A673 (cell line): ENCODE measurements around the gene MS4A13. TPM values are rescaled to one million over a fixed set of nuclear protein-coding genes. Genes with fewer than 3 reads are reported as not detected.

ENCODE experiments used
- BruUV-seq: library from RNA; stranded (reverse); fragments of 400-500 nt; replicated peaks from 2 replicates; lab custom pipeline; 2021; lab: Mats Ljungman, UMichigan
- CTCF ChIA-PET: fragments of 300-600 bp; sonication (Branson Sonifier 250); formaldehyde crosslinking; loops from one replicate; lab custom pipeline; 2022; ENCODE audit warnings: antibody characterized with exemption; lab: Charles Lee
- POLR2A ChIA-PET: fragments of 300-600 bp; sonication (Branson Sonifier 250); formaldehyde crosslinking; loops from one replicate; lab custom pipeline; 2022; ENCODE audit warnings: antibody characterized with exemption; ENCODE audit not compliant: low non-redundant PET; lab: Charles Lee
- DNase-seq: peaks from one replicate; pipeline ENCODE4 v3.0.0-alpha.2; 2015; ENCODE audit warnings: low spot score
- H3K27ac ChIP-seq: fragments of 200-600 bp; sonication (generic); 2 replicates; pipeline ENCODE4 v1.5.1; 2016; ENCODE audit warnings: mixed run types, low read depth, mild to moderate bottlenecking, mixed read lengths, antibody characterized with exemption, low read length; ENCODE audit not compliant: poor library complexity, severe bottlenecking
- H3K27me3 ChIP-seq: fragments of 200-600 bp; sonication (generic); replicated peaks from 2 replicates; pipeline ENCODE4 v1.6.1; 2017; ENCODE audit warnings: mixed run types, low read depth, mild to moderate bottlenecking, mixed read lengths, antibody characterized with exemption, low read length; ENCODE audit not compliant: insufficient read depth, poor library complexity
- H3K36me3 ChIP-seq: fragments of 200-600 bp; sonication (generic); 2 replicates; pipeline ENCODE4 v1.6.1; 2016; ENCODE audit warnings: mixed run types, mild to moderate bottlenecking, mixed read lengths, antibody characterized with exemption, low read length; ENCODE audit not compliant: insufficient read depth, poor library complexity, severe bottlenecking
- H3K4me1 ChIP-seq: fragments of 200-600 bp; sonication (generic); 2 replicates; pipeline ENCODE4 v1.6.1; 2017; ENCODE audit warnings: mixed run types, mild to moderate bottlenecking, mixed read lengths, antibody characterized with exemption, low read length; ENCODE audit not compliant: insufficient read depth, poor library complexity, severe bottlenecking
- H3K4me3 ChIP-seq: fragments of 200-600 bp; sonication (generic); 2 replicates; pipeline ENCODE4 v1.5.1; 2016; ENCODE audit warnings: low read depth, mixed run types, mild to moderate bottlenecking, mixed read lengths, low read length; ENCODE audit not compliant: poor library complexity, severe bottlenecking
- H3K9me3 ChIP-seq: fragments of 200-600 bp; sonication (generic); 2 replicates; pipeline ENCODE4 v1.6.1; 2016; ENCODE audit warnings: mixed run types, low read depth, mild to moderate bottlenecking, mixed read lengths, antibody characterized with exemption, low read length; ENCODE audit not compliant: poor library complexity, severe bottlenecking
- EZH2 ChIP-seq: fragments of 200-600 bp; sonication (generic); IDR thresholded peaks from 2 replicates; pipeline ENCODE4 v1.6.1; 2017; ENCODE audit warnings: borderline replicate concordance, low read depth, mild to moderate bottlenecking, mixed read lengths, antibody characterized with exemption, low read length; ENCODE audit not compliant: poor library complexity, severe bottlenecking
- intact Hi-C: fragments of 100-400 bp; cut with micrococcal nuclease; formaldehyde crosslinking; loops from one replicate; pipeline ENCODE4 v1.10.0; 2022; ENCODE audit not compliant: unreplicated experiment
- total RNA-seq: library from RNA; stranded (reverse); gene quantifications from 2 replicates; pipeline ENCODE4 v1.2.3, GENCODE V29; 2021
- TF ChIP-seq, protein P1 (sequence below): fragments of 300-800, 200-600 bp; sonication (generic); conservative IDR thresholded peaks from 2 replicates; pipeline ENCODE4 v1.5.1; 2017; ENCODE audit warnings: low read depth, mild to moderate bottlenecking, antibody characterized with exemption, low read length, moderate library complexity, mixed read lengths

MS4A13 gene
- total RNA-seq, 1 experiment from 2014 or later, result not detected

DNA sequence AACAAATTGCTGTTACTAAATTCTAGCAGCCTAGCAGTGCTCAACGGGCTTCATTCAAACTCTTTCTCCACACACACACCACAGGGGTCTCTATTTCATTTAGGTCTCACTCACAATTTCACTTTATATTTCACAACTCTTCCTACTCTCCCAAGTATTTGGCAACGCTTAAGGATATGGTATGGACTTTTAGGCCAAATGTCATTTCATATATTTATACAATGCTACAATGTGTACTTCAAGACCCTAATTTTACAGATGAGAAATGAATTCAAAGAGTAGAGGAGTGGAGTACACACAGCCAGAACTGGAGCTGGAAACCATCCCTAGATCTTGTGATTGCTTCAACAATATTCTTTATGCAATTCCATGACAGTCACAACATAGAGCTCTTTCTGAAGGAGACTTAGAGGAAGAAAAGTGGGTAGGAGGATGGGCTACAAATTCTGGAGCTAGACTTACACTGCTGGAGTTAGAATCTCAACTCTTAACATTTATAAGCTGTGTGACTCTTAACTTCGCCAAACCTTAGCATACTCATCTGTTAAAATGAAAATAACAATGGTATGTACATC is 2.5 kb upstream of the MS4A13 start:
- BruUV-seq, result no TSS peak
- CTCF ChIA-PET, result no interaction called here
- POLR2A ChIA-PET, result no interaction called here
- Histone ChIP-seq H3K27ac (no peak overlapping the region), H3K4me1 (no peaks in the 10 kb centered on the region), H3K27me3 (peaks cover 18% of the 10 kb centered on the region), H3K4me3 (no peak overlapping the region), H3K9me3 (no peaks in the 10 kb centered on the region), H3K36me3 (no peaks in the 10 kb centered on the region)
- no peak for DNase-seq
- TF ChIP-seq EZH2, result no peak
- TF ChIP-seq, protein P1, sequence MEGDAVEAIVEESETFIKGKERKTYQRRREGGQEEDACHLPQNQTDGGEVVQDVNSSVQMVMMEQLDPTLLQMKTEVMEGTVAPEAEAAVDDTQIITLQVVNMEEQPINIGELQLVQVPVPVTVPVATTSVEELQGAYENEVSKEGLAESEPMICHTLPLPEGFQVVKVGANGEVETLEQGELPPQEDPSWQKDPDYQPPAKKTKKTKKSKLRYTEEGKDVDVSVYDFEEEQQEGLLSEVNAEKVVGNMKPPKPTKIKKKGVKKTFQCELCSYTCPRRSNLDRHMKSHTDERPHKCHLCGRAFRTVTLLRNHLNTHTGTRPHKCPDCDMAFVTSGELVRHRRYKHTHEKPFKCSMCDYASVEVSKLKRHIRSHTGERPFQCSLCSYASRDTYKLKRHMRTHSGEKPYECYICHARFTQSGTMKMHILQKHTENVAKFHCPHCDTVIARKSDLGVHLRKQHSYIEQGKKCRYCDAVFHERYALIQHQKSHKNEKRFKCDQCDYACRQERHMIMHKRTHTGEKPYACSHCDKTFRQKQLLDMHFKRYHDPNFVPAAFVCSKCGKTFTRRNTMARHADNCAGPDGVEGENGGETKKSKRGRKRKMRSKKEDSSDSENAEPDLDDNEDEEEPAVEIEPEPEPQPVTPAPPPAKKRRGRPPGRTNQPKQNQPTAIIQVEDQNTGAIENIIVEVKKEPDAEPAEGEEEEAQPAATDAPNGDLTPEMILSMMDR, result no peak
- intact Hi-C loops, result no loop called here

- no peak overlapping the region for H3K27ac ChIP-seq
- BruUV-seq, result no TSS peak
- intact Hi-C loops, result no loop called here
- TF ChIP-seq, protein P1, result no peak
- TF ChIP-seq EZH2, result no peak
- H3K9me3 ChIP-seq, result no peaks in the 10 kb centered on the region
- no peak overlapping the region for H3K4me3 ChIP-seq
- DNase-seq, result no peak
- POLR2A ChIA-PET, result no interaction called here
- CTCF ChIA-PET, result no interaction called here
- H3K4me1 ChIP-seq, result no peaks in the 10 kb centered on the region
- peaks cover 21% of the 10 kb centered on the region for H3K27me3 ChIP-seq
- no peaks in the 10 kb centered on the region for H3K36me3 ChIP-seq
Measured at GRCh38 chr11:60513496-60514460, 1.4 kb upstream of the MS4A13 start.

DNA sequence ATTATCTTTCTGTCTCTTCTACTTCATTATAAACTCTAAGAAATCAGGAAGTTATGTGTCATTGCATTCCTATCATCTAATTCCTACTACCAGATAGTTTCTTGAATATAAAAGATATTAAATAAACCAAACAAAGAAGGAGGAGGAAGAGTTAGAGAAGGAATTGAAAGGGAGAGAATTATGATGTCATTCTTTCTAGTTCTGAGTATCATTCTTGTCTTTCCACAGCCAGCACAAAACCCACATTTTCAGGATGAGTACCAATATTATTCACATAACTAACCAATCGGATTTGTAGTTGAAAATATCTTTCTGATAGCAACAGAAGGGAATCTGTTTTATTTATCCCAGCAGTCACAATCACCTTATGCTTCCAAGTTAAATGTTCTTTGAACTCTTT is 13.3 kb downstream of the MS4A13 start:
- intact Hi-C loops, result no loop called here
- Histone ChIP-seq H3K27ac (no peak overlapping the region), H3K4me1 (no peaks in the 10 kb centered on the region), H3K36me3 (no peaks in the 10 kb centered on the region), H3K4me3 (no peak overlapping the region), H3K9me3 (no peaks in the 10 kb centered on the region), H3K27me3 (peaks cover 11% of the 10 kb centered on the region)
- POLR2A ChIA-PET, result no interaction called here
- no peak for DNase-seq
- TF ChIP-seq, protein P1, result no peak
- TF ChIP-seq EZH2, result no peak
- BruUV-seq, result no TSS peak
- CTCF ChIA-PET, result no interaction called here
